ENCODE results near the gene BCKDK. TPM values are rescaled to one million over a fixed set of nuclear protein-coding genes. Genes with fewer than 3 reads are reported as not detected.

BCKDK gene
- total RNA-seq, 2 donors from 2014 or later = 47.0 to 57.7 TPM

DNA sequence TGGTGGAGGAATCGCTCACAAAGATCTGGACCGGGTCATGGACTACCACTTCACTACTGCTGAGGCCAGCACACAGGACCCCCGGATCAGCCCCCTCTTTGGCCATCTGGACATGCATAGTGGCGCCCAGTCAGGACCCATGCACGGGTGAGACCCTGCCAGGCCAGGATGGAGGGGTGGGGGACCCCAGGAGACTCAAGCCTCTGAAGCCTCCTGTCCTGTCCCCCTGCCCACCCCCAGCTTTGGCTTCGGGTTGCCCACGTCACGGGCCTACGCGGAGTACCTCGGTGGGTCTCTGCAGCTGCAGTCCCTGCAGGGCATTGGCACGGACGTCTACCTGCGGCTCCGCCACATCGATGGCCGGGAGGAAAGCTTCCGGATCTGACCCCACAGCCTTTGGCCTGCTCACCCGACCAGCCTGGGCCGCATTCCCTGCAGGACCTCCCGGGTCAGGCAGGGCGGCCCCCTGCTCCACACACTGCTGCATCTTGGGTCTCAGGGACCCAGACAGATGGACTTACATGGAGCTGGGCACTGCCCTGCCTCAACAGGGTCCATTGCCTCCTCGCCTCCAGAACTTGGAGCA, 3.8 kb downstream of the BCKDK start:
- H3K36me3 Mint-ChIP-seq (ENCODE audit: low read depth) = peaks cover 34% of the 10 kb centered on the region
- H3K27ac ChIP-seq (ENCODE audit: low read depth, low read length) = no peak overlapping the region
- no peaks in the 10 kb centered on the region for H3K4me1 ChIP-seq (ENCODE audit: control insufficient read depth, insufficient read depth, low read length)
- no peak overlapping the region for H3K9ac ChIP-seq (ENCODE audit: extremely low read depth, low read length, poor library complexity, severe bottlenecking)
- H3K27me3 ChIP-seq (ENCODE audit: control insufficient read depth, insufficient read depth, low read length, poor library complexity, severe bottlenecking) = no peaks in the 10 kb centered on the region
- no peak overlapping the region for H3K4me3 Mint-ChIP-seq
- no peaks in the 10 kb centered on the region for H3K9me3 Mint-ChIP-seq
- no peak overlapping the region for H3K4me3 ChIP-seq (ENCODE audit: low read length)
- no peaks in the 10 kb centered on the region for H3K9me3 ChIP-seq (ENCODE audit: control insufficient read depth, low read length)
- 93 to 96% methylated on average over 8 to 23 of the region's 23 CpGs for WGBS, 2 experiments (ENCODE audit: insufficient coverage in 1 of 2, insufficient read length in 1 of 2)
- no peak overlapping the region for H3K27ac Mint-ChIP-seq
- no peak for DNase-seq
- peaks cover 33% of the 10 kb centered on the region for H3K36me3 ChIP-seq (ENCODE audit: control insufficient read depth, insufficient read depth, low read length)
- no peaks in the 10 kb centered on the region for H3K4me1 Mint-ChIP-seq
- TF ChIP-seq, protein P1, sequence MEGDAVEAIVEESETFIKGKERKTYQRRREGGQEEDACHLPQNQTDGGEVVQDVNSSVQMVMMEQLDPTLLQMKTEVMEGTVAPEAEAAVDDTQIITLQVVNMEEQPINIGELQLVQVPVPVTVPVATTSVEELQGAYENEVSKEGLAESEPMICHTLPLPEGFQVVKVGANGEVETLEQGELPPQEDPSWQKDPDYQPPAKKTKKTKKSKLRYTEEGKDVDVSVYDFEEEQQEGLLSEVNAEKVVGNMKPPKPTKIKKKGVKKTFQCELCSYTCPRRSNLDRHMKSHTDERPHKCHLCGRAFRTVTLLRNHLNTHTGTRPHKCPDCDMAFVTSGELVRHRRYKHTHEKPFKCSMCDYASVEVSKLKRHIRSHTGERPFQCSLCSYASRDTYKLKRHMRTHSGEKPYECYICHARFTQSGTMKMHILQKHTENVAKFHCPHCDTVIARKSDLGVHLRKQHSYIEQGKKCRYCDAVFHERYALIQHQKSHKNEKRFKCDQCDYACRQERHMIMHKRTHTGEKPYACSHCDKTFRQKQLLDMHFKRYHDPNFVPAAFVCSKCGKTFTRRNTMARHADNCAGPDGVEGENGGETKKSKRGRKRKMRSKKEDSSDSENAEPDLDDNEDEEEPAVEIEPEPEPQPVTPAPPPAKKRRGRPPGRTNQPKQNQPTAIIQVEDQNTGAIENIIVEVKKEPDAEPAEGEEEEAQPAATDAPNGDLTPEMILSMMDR (conservative IDR thresholded peaks at IDR 0.05) = no peak
- H3K27me3 Mint-ChIP-seq (ENCODE audit: insufficient read depth) = no peaks in the 10 kb centered on the region

- Histone ChIP-seq H3K4me3 (ENCODE audit: low read length) (no peak overlapping the region), H3K27me3 (ENCODE audit: control insufficient read depth, insufficient read depth, low read length, poor library complexity, severe bottlenecking) (no peaks in the 10 kb centered on the region), H3K9me3 (ENCODE audit: control insufficient read depth, low read length) (no peaks in the 10 kb centered on the region), H3K27ac (ENCODE audit: low read depth, low read length) (no peak overlapping the region), H3K4me1 (ENCODE audit: control insufficient read depth, insufficient read depth, low read length) (no peaks in the 10 kb centered on the region), H3K36me3 (ENCODE audit: control insufficient read depth, insufficient read depth, low read length) (peaks cover 33% of the 10 kb centered on the region), H3K9ac (ENCODE audit: extremely low read depth, low read length, poor library complexity, severe bottlenecking) (no peak overlapping the region)
- no peaks in the 10 kb centered on the region for H3K27me3 Mint-ChIP-seq (ENCODE audit: insufficient read depth)
- H3K4me1 Mint-ChIP-seq = no peaks in the 10 kb centered on the region
- no peak overlapping the region for H3K4me3 Mint-ChIP-seq
- WGBS, 2 experiments (ENCODE audit: insufficient coverage in 1 of 2, insufficient read length in 1 of 2) = 83 to 95% methylated on average over 2 of the region's 2 CpGs
- no peaks in the 10 kb centered on the region for H3K9me3 Mint-ChIP-seq
- H3K27ac Mint-ChIP-seq = no peak overlapping the region
- TF ChIP-seq, protein P1 (conservative IDR thresholded peaks at IDR 0.05) = no peak
- peaks cover 34% of the 10 kb centered on the region for H3K36me3 Mint-ChIP-seq (ENCODE audit: low read depth)
- no peak for DNase-seq
These were observed 4.5 kb downstream of the BCKDK start for GRCh38 chr16:31112711-31113110.

- Mint-ChIP-seq H3K36me3 (ENCODE audit: low read depth) (peaks cover 34% of the 10 kb centered on the region), H3K4me1 (peaks cover 6% of the 10 kb centered on the region), H3K27ac (no peak overlapping the region), H3K27me3 (ENCODE audit: insufficient read depth) (no peaks in the 10 kb centered on the region), H3K9me3 (no peaks in the 10 kb centered on the region), H3K4me3 (no peak overlapping the region)
- TF ChIP-seq, protein P1 (conservative IDR thresholded peaks at IDR 0.05) = no peak
- 91 to 93% methylated on average over 5 of the region's 5 CpGs for WGBS, 2 experiments (ENCODE audit: insufficient coverage in 1 of 2, insufficient read length in 1 of 2)
- Histone ChIP-seq H3K9me3 (ENCODE audit: control insufficient read depth, low read length) (no peaks in the 10 kb centered on the region), H3K27ac (ENCODE audit: low read depth, low read length) (no peak overlapping the region), H3K36me3 (ENCODE audit: control insufficient read depth, insufficient read depth, low read length) (peaks cover 33% of the 10 kb centered on the region), H3K4me1 (ENCODE audit: control insufficient read depth, insufficient read depth, low read length) (no peaks in the 10 kb centered on the region), H3K27me3 (ENCODE audit: control insufficient read depth, insufficient read depth, low read length, poor library complexity, severe bottlenecking) (no peaks in the 10 kb centered on the region), H3K4me3 (ENCODE audit: low read length) (no peak overlapping the region), H3K9ac (ENCODE audit: extremely low read depth, low read length, poor library complexity, severe bottlenecking) (no peak overlapping the region)
- DNase-seq = no peak
These were observed 5.2 kb downstream of the BCKDK start for GRCh38 chr16:31113121-31114120.
